PC-9 (cell line): ENCODE results near the gene CD200R1L. TPM values are rescaled to one million over a fixed set of nuclear protein-coding genes. Genes with fewer than 3 reads are reported as not detected.

Source experiments
- BruUV-seq: library from RNA; stranded (reverse); fragments of 400-500 nt; replicated peaks from 2 replicates; lab custom pipeline; 2021; lab: Mats Ljungman, UMichigan
- CTCF ChIA-PET: fragments of 300-600 bp; sonication (Branson Sonifier 250); formaldehyde crosslinking; loops from one replicate; lab custom pipeline; 2022; ENCODE audit warnings: antibody characterized with exemption; lab: Charles Lee
- POLR2A ChIA-PET: fragments of 300-600 bp; sonication (Branson Sonifier 250); formaldehyde crosslinking; loops from one replicate; lab custom pipeline; 2022; ENCODE audit warnings: antibody characterized with exemption; ENCODE audit not compliant: unreplicated experiment; lab: Charles Lee
- DNase-seq, 2 experiments: peaks; one replicate each; pipeline versions ENCODE4 v3.0.0 to v3.0.0-alpha.2; 2015 to 2022; ENCODE audit warnings: mixed read lengths in 1 of 2
- H2AFZ ChIP-seq: fragments of 200-600 bp; sonication (generic); 2 replicates; pipeline ENCODE4 v1.8.1; 2017; ENCODE audit warnings: antibody characterized with exemption
- H3F3A ChIP-seq: fragments of 200-600 bp; sonication (generic); 2 replicates; pipeline ENCODE4 v1.8.1; 2017; ENCODE audit warnings: antibody characterized with exemption, mild to moderate bottlenecking, low read depth; ENCODE audit not compliant: insufficient read depth
- H3K27ac ChIP-seq: fragments of 200-600 bp; sonication (generic); 2 replicates; pipeline ENCODE4 v1.6.1; 2016; ENCODE audit warnings: mixed run types
- H3K27me3 ChIP-seq: fragments of 200-600 bp; sonication (generic); 2 replicates; pipeline ENCODE4 v1.6.1; 2016; ENCODE audit warnings: low read depth, mixed run types; ENCODE audit not compliant: insufficient read depth
- H3K36me3 ChIP-seq: fragments of 200-600 bp; sonication (generic); 2 replicates; pipeline ENCODE4 v1.6.1; 2016; ENCODE audit warnings: low read depth, mixed run types
- H3K4me1 ChIP-seq: fragments of 200-600 bp; sonication (generic); replicated peaks from 2 replicates; pipeline ENCODE4 v1.6.1; 2016; ENCODE audit warnings: mixed run types; ENCODE audit not compliant: insufficient read depth
- H3K4me2 ChIP-seq: fragments of 200-600 bp; sonication (generic); 2 replicates; pipeline ENCODE4 v1.6.1; 2017; ENCODE audit warnings: mixed run types
- H3K4me3 ChIP-seq: fragments of 200-600 bp; sonication (generic); 2 replicates; pipeline ENCODE4 v1.6.1; 2016; ENCODE audit warnings: mixed run types
- H3K79me2 ChIP-seq: fragments of 200-600 bp; sonication (generic); 2 replicates; pipeline ENCODE4 v1.6.1; 2017; ENCODE audit warnings: low read depth, mixed run types
- H3K9me2 ChIP-seq: fragments of 200-600 bp; sonication (generic); 2 replicates; pipeline ENCODE4 v1.8.1; 2017; ENCODE audit warnings: mild to moderate bottlenecking; ENCODE audit not compliant: insufficient read depth
- H3K9me3 ChIP-seq: fragments of 200-600 bp; sonication (generic); 2 replicates; pipeline ENCODE4 v1.8.1; 2016; ENCODE audit warnings: low read depth; ENCODE audit not compliant: insufficient read depth
- H4K20me1 ChIP-seq: fragments of 200-600 bp; sonication (generic); 2 replicates; pipeline ENCODE4 v1.8.1; 2017; ENCODE audit not compliant: insufficient read depth
- CTCF ChIP-seq: fragments of 200-600 bp; sonication (generic); conservative IDR thresholded peaks from 2 replicates; pipeline ENCODE4 v1.6.1; 2017; ENCODE audit warnings: mixed run types, antibody characterized with exemption, mild to moderate bottlenecking, moderate library complexity
- EZH2 ChIP-seq: fragments of 200-600 bp; sonication (generic); IDR thresholded peaks from 2 replicates; pipeline ENCODE4 v1.8.0; 2017; ENCODE audit warnings: antibody characterized with exemption, low read depth
- intact Hi-C: fragments of 100-400 bp; cut with micrococcal nuclease; formaldehyde crosslinking; loops from one replicate; pipeline ENCODE4 v1.10.0; 2022; ENCODE audit not compliant: unreplicated experiment
- total RNA-seq: library from RNA; stranded (reverse); gene quantifications from 2 replicates; pipeline ENCODE4 v1.2.3, GENCODE V29; 2021

Gene CD200R1L
- total RNA-seq, 1 experiment from 2014 or later, result 0.37 TPM

GRCh38 chr3:112875561-112875960 is 28.9 kb upstream of the CD200R1L start:
- POLR2A ChIA-PET, result no interaction called here
- intact Hi-C loops, result loop anchor here (1.0 kb wide), 1 partner anchor 9 kb away; no protein-coding TSS in a partner anchor
- Histone ChIP-seq H3F3A (no peaks in the 10 kb centered on the region), H4K20me1 (no peaks in the 10 kb centered on the region), H3K79me2 (no peaks in the 10 kb centered on the region), H3K4me3 (no peak overlapping the region), H3K9me3 (peaks cover 4% of the 10 kb centered on the region; the same call in 1 of the 2 replicates), H3K36me3 (no peaks in the 10 kb centered on the region), H3K4me2 (no peak overlapping the region), H3K27me3 (no peaks in the 10 kb centered on the region), H3K4me1 (no peaks in the 10 kb centered on the region), H3K9me2 (no peaks in the 10 kb centered on the region), H2AFZ (no peak overlapping the region), H3K27ac (no peak overlapping the region)
- CTCF ChIA-PET, result no interaction called here
- DNase-seq, result no peak
- TF ChIP-seq CTCF (no peak), EZH2 (no peak)
- no TSS peak for BruUV-seq

GRCh38 chr3:112874725-112875124 is 28.1 kb upstream of the CD200R1L start:
- H3K79me2 ChIP-seq, result no peaks in the 10 kb centered on the region
- CTCF ChIA-PET, result no interaction called here
- DNase-seq, result no peak
- TF ChIP-seq EZH2, result no peak
- no peak for TF ChIP-seq CTCF
- no peak overlapping the region for H3K4me2 ChIP-seq
- H3K27ac ChIP-seq, result no peak overlapping the region
- no TSS peak for BruUV-seq
- no peaks in the 10 kb centered on the region for H3K36me3 ChIP-seq
- H2AFZ ChIP-seq, result no peak overlapping the region
- no peaks in the 10 kb centered on the region for H3K4me1 ChIP-seq
- intact Hi-C loops, result loop anchor here (1.0 kb wide), 1 partner anchor 10 kb away; no protein-coding TSS in a partner anchor
- no peaks in the 10 kb centered on the region for H3K9me2 ChIP-seq
- peaks cover 12% of the 10 kb centered on the region; the same call in 1 of the 2 replicates for H3K9me3 ChIP-seq
- no peak overlapping the region for H3K4me3 ChIP-seq
- no peaks in the 10 kb centered on the region for H4K20me1 ChIP-seq
- POLR2A ChIA-PET, result no interaction called here
- no peaks in the 10 kb centered on the region for H3F3A ChIP-seq
- no peaks in the 10 kb centered on the region for H3K27me3 ChIP-seq

GRCh38 chr3:112873632-112874031 is 27.0 kb upstream of the CD200R1L start:
- no peak overlapping the region for H3K27ac ChIP-seq
- H3K36me3 ChIP-seq, result no peaks in the 10 kb centered on the region
- no peaks in the 10 kb centered on the region for H3K9me2 ChIP-seq
- POLR2A ChIA-PET, result no interaction called here
- TF ChIP-seq CTCF (no peak), EZH2 (no peak)
- no peak overlapping the region for H3K4me2 ChIP-seq
- DNase-seq, result no peak
- CTCF ChIA-PET, result no interaction called here
- peaks cover 10% of the 10 kb centered on the region; the same call in 1 of the 2 replicates for H3K9me3 ChIP-seq
- no peak overlapping the region for H3K4me3 ChIP-seq
- H4K20me1 ChIP-seq, result no peaks in the 10 kb centered on the region
- H3K4me1 ChIP-seq, result no peaks in the 10 kb centered on the region
- intact Hi-C loops, result no loop called here
- H2AFZ ChIP-seq, result no peak overlapping the region
- no peaks in the 10 kb centered on the region for H3K79me2 ChIP-seq
- no peaks in the 10 kb centered on the region for H3K27me3 ChIP-seq
- no TSS peak for BruUV-seq
- no peaks in the 10 kb centered on the region for H3F3A ChIP-seq
